H9 (cell line): ENCODE data around the gene SEC61B. TPM values are rescaled to one million over a fixed set of nuclear protein-coding genes. Genes with fewer than 3 reads are reported as not detected.

Experiments used
- DNase-seq: peaks from one replicate; pipeline ENCODE4 v3.0.0-alpha.2; 2017
- H2AFZ ChIP-seq: one replicate; pipeline ENCODE4 v1.6.1; 2013; ENCODE audit warnings: mild to moderate bottlenecking, low read length, control low read depth, moderate library complexity
- H2AK5ac ChIP-seq: 2 replicates; pipeline ENCODE4 v1.6.1; 2013; ENCODE audit warnings: low read length, control low read depth, mixed read lengths; ENCODE audit not compliant: insufficient read length
- H2BK120ac ChIP-seq: one replicate; pipeline ENCODE4 v1.6.1; 2013; ENCODE audit warnings: low read depth, mild to moderate bottlenecking, low read length, control low read depth, inconsistent platforms; ENCODE audit not compliant: poor library complexity, severe bottlenecking
- H2BK12ac ChIP-seq: 2 replicates; pipeline ENCODE4 v1.6.1; 2013; ENCODE audit warnings: low read length, control low read depth, mixed read lengths, low read depth; ENCODE audit not compliant: insufficient read length
- H2BK15ac ChIP-seq: 2 replicates; pipeline ENCODE4 v1.6.1; 2013; ENCODE audit warnings: low read depth, low read length, control low read depth
- H2BK20ac ChIP-seq: one replicate; pipeline ENCODE4 v1.6.1; 2013; ENCODE audit warnings: low read depth, mild to moderate bottlenecking, low read length, control low read depth, inconsistent platforms; ENCODE audit not compliant: poor library complexity, severe bottlenecking
- H2BK5ac ChIP-seq: 2 replicates; pipeline ENCODE4 v1.6.1; 2013; ENCODE audit warnings: low read length, control low read depth, mixed read lengths; ENCODE audit not compliant: insufficient read length
- H3K14ac ChIP-seq: 2 replicates; pipeline ENCODE4 v1.6.1; 2013; ENCODE audit warnings: low read length, control low read depth; ENCODE audit not compliant: insufficient read depth
- H3K18ac ChIP-seq: 2 replicates; pipeline ENCODE4 v1.6.1; 2013; ENCODE audit warnings: low read depth, mild to moderate bottlenecking, mixed read lengths, low read length, control low read depth; ENCODE audit not compliant: insufficient read length
- H3K23ac ChIP-seq: 2 replicates; pipeline ENCODE4 v1.6.1; 2013; ENCODE audit warnings: low read length, control low read depth, mixed read lengths, low read depth; ENCODE audit not compliant: insufficient read length
- H3K23me2 ChIP-seq: 2 replicates; pipeline ENCODE4 v1.6.1; 2013; ENCODE audit warnings: low read depth, mild to moderate bottlenecking, mixed read lengths, low read length, control low read depth; ENCODE audit not compliant: insufficient read length, poor library complexity, severe bottlenecking
- H3K27ac ChIP-seq: 2 replicates; pipeline ENCODE4 v1.5.1; 2013; ENCODE audit warnings: low read length, control low read depth, mixed read lengths, low read depth; ENCODE audit not compliant: insufficient read length
- H3K27me3 ChIP-seq: 2 replicates; pipeline ENCODE4 v1.6.1; 2013; ENCODE audit warnings: low read length, control low read depth, inconsistent platforms; ENCODE audit not compliant: insufficient read depth
- H3K4ac ChIP-seq: 2 replicates; pipeline ENCODE4 v1.6.1; 2013; ENCODE audit warnings: low read depth, mild to moderate bottlenecking, control low read depth, inconsistent platforms, low read length, moderate library complexity
- H3K4me1 ChIP-seq: 2 replicates; pipeline ENCODE4 v1.6.1; 2013; ENCODE audit warnings: low read length, control low read depth, inconsistent platforms; ENCODE audit not compliant: insufficient read depth
- H3K4me2 ChIP-seq: 2 replicates; pipeline ENCODE4 v1.6.1; 2013; ENCODE audit warnings: low read length, control low read depth, mixed read lengths; ENCODE audit not compliant: insufficient read length, insufficient read depth
- H3K56ac ChIP-seq: 2 replicates; pipeline ENCODE4 v1.6.1; 2013; ENCODE audit warnings: low read depth, mild to moderate bottlenecking, mixed read lengths, low read length, control low read depth; ENCODE audit not compliant: insufficient read length
- H3K79me1 ChIP-seq: 2 replicates; pipeline ENCODE4 v1.6.1; 2013; ENCODE audit warnings: low read depth, mild to moderate bottlenecking, moderate library complexity, low read length, control low read depth, inconsistent platforms; ENCODE audit not compliant: insufficient read depth, poor library complexity, severe bottlenecking
- H3K79me2 ChIP-seq: 2 replicates; pipeline ENCODE4 v1.6.1; 2013; ENCODE audit warnings: low read length, control low read depth, inconsistent platforms; ENCODE audit not compliant: insufficient read depth
- H3K9ac ChIP-seq: 2 replicates; pipeline ENCODE4 v1.6.1; 2013; ENCODE audit warnings: low read length, control low read depth, mixed read lengths; ENCODE audit not compliant: insufficient read length; ENCODE audit errors: extremely low read depth
- H3K9me3 ChIP-seq: one replicate; pipeline ENCODE4 v1.6.1; 2013; ENCODE audit warnings: low read depth, low read length, inconsistent platforms; ENCODE audit not compliant: control insufficient read depth
- H3T11ph ChIP-seq: one replicate; pipeline ENCODE4 v1.6.1; 2013; ENCODE audit warnings: mild to moderate bottlenecking, low read length, control low read depth, inconsistent platforms
- H4K20me1 ChIP-seq: one replicate; pipeline ENCODE4 v1.6.1; 2013; ENCODE audit not compliant: control insufficient read depth, insufficient read length, insufficient read depth
- H4K5ac ChIP-seq: 2 replicates; pipeline ENCODE4 v1.6.1; 2013; ENCODE audit warnings: low read depth, mild to moderate bottlenecking, mixed read lengths, low read length, control low read depth; ENCODE audit not compliant: insufficient read length
- H4K8ac ChIP-seq: replicated peaks from 2 replicates; pipeline ENCODE4 v1.6.1; 2013; ENCODE audit warnings: low read length, control low read depth, mixed read lengths, low read depth; ENCODE audit not compliant: insufficient read length
- H4K91ac ChIP-seq: 2 replicates; pipeline ENCODE4 v1.6.1; 2013; ENCODE audit warnings: low read depth, mild to moderate bottlenecking, moderate library complexity, mixed read lengths, low read length, control low read depth; ENCODE audit not compliant: insufficient read length
- H3K27ac Mint-ChIP-seq, 3 experiments: 2 replicates in 2 of 3; 3 replicates in 1 of 3; pipeline ENCODE4 v1.8.0; 2020 to 2021; ENCODE audit warnings: mixed read lengths in 3 of 3, mild to moderate bottlenecking in 1 of 3, moderate library complexity in 1 of 3
- H3K27me3 Mint-ChIP-seq: 2 replicates; pipeline ENCODE4 v1.8.0; 2021; ENCODE audit warnings: low read depth, mild to moderate bottlenecking, moderate library complexity, mixed read lengths
- H3K36me3 Mint-ChIP-seq, 3 experiments: 2 replicates in 2 of 3; 3 replicates in 1 of 3; pipeline ENCODE4 v1.8.0; 2020 to 2021; ENCODE audit warnings: low read depth in 3 of 3, mixed read lengths in 3 of 3; ENCODE audit not compliant: insufficient read depth in 1 of 3
- H3K4me1 Mint-ChIP-seq, 2 experiments: 2 replicates each; pipeline ENCODE4 v1.8.0; 2020; ENCODE audit warnings: mixed read lengths in 2 of 2
- H3K4me3 Mint-ChIP-seq, 2 experiments: 2 replicates in 1 of 2; 3 replicates in 1 of 2; pipeline ENCODE4 v1.8.0; 2020 to 2021; ENCODE audit warnings: mild to moderate bottlenecking in 2 of 2, mixed read lengths in 2 of 2, moderate library complexity in 1 of 2
- H3K9me3 Mint-ChIP-seq, 2 experiments: 2 replicates in 1 of 2; 3 replicates in 1 of 2; pipeline ENCODE4 v1.8.0; 2020; ENCODE audit warnings: mild to moderate bottlenecking in 2 of 2, mixed read lengths in 2 of 2, moderate library complexity in 1 of 2
- CTCF ChIP-seq: fragments of 200-600 bp; sonication (generic); conservative IDR thresholded peaks from 3 replicates; pipeline ENCODE4 v1.8.0; 2021; ENCODE audit warnings: antibody characterized with exemption, mild to moderate bottlenecking
- WGBS: extraction: QIAGEN DNeasy Blood & Tissue Kit; methylation state at CpG from one replicate; pipeline ENCODE4 v1.1.7; 2013; ENCODE audit warnings: missing lambda C conversion rate, low lambda C conversion rate, mixed read lengths; ENCODE audit not compliant: insufficient read length; ENCODE audit errors: extremely low coverage; 5-methylcytosine and 5-hydroxymethylcytosine counted together
- total RNA-seq: library from RNA; stranded (reverse); gene quantifications from 2 replicates; pipeline ENCODE4 v1.2.1, GENCODE V29; 2021

Gene SEC61B
- total RNA-seq, 1 experiment from 2014 or later: 142 TPM

GRCh38 chr9:99257723-99258389 is 35.8 kb downstream of the SEC61B start:
- H2AK5ac ChIP-seq: no peak overlapping the region
- Mint-ChIP-seq H3K27me3 (peaks cover 1% of the 10 kb centered on the region; the same call in 1 of the 2 replicates), H3K27ac (no peak overlapping the region; a peak in 1 of 7 replicates), H3K9me3 (no peaks in the 10 kb centered on the region; a peak in 1 of 5 replicates), H3K4me1 (peaks cover 3 to 16% of the 10 kb centered on the region in 2 experiments; a peak in 3 of 4 replicates), H3K36me3 (no peaks in the 10 kb centered on the region), H3K4me3 (no peak overlapping the region)
- no peak overlapping the region for H4K8ac ChIP-seq
- no peak overlapping the region for H3K27ac ChIP-seq
- WGBS: no CpG with 5 or more reads among the region's 8 CpGs
- H3K4me1 ChIP-seq: no peaks in the 10 kb centered on the region
- H2BK20ac ChIP-seq: no peak overlapping the region
- H3K79me2 ChIP-seq: no peaks in the 10 kb centered on the region
- H3K4ac ChIP-seq: no peak overlapping the region
- no peak overlapping the region for H2BK12ac ChIP-seq
- H3K14ac ChIP-seq: no peak overlapping the region
- H2BK5ac ChIP-seq: no peak overlapping the region
- TF ChIP-seq CTCF: no peak
- no peak overlapping the region for H2BK15ac ChIP-seq
- no peak overlapping the region for H3K56ac ChIP-seq
- H4K91ac ChIP-seq: no peak overlapping the region
- H3K9me3 ChIP-seq: no peaks in the 10 kb centered on the region
- no peak overlapping the region for H2AFZ ChIP-seq
- H3K23me2 ChIP-seq: no peaks in the 10 kb centered on the region
- no peak overlapping the region for H3K9ac ChIP-seq
- H3K27me3 ChIP-seq: no peaks in the 10 kb centered on the region
- H3T11ph ChIP-seq: no peak overlapping the region
- H4K5ac ChIP-seq: no peak overlapping the region
- H2BK120ac ChIP-seq: no peak overlapping the region
- no peak for DNase-seq
- H3K4me2 ChIP-seq: no peak overlapping the region
- H3K18ac ChIP-seq: no peak overlapping the region
- no peak overlapping the region for H3K23ac ChIP-seq
- no peaks in the 10 kb centered on the region for H4K20me1 ChIP-seq
- H3K79me1 ChIP-seq: no peaks in the 10 kb centered on the region
